Right lobe of liver (tissue), 4 donors: ENCODE data around the gene METRNL.

ENCODE experiments used
- POLR2A ChIP-seq: fragments of 450-650 bp; IDR thresholded peaks from one replicate; pipeline ENCODE4 v1.6.1; 2017; ENCODE audit warnings: antibody characterized with exemption, mild to moderate bottlenecking
- TF ChIP-seq, protein P1 (sequence below), 4 donors: fragments of 200-600 bp in 3 of 4; fragments of 450-650 bp in 1 of 4; IDR thresholded peaks; one replicate each; pipeline versions ENCODE4 v1.5.1 to v1.8.0; 2016 to 2022; ENCODE audit warnings: antibody characterized with exemption in 4 of 4, mild to moderate bottlenecking in 2 of 4
- donor health status: DM: no; HTN: no; CAD: no.
- donor health status: DM: no; HTN: no; CAD: no.
- donor health status: DM: no; HTN: yes; CAD: no.

GRCh38 chr17:83067718-83068261, 11.6 kb upstream of the METRNL start:
- TF ChIP-seq, protein P1, sequence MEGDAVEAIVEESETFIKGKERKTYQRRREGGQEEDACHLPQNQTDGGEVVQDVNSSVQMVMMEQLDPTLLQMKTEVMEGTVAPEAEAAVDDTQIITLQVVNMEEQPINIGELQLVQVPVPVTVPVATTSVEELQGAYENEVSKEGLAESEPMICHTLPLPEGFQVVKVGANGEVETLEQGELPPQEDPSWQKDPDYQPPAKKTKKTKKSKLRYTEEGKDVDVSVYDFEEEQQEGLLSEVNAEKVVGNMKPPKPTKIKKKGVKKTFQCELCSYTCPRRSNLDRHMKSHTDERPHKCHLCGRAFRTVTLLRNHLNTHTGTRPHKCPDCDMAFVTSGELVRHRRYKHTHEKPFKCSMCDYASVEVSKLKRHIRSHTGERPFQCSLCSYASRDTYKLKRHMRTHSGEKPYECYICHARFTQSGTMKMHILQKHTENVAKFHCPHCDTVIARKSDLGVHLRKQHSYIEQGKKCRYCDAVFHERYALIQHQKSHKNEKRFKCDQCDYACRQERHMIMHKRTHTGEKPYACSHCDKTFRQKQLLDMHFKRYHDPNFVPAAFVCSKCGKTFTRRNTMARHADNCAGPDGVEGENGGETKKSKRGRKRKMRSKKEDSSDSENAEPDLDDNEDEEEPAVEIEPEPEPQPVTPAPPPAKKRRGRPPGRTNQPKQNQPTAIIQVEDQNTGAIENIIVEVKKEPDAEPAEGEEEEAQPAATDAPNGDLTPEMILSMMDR (IDR thresholded peaks at IDR 0.05), result no peak
- no peak for TF ChIP-seq POLR2A
